ENCODE measurements around the gene CDH22.

Gene CDH22

DNA sequence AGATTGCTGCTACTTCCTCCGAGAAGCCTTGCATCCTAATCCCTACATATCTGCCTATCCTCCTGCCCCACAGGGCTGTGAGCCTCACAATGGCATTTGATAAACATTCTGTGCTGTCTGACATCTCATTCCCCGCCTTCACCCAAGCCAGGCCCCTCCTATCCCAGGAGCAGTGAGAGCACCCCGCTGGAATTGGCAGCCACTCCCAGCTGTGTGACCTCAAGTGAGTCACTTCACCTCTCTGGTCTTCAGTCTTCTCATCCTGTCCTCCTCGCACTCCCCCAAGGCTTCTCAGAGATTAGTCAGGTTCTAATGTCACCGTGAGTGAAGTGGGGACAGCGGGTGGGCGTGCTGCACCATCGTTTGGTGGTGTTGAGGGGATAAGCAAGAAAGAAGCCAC lies 81.7 kb downstream of the CDH22 start:
- Histone ChIP-seq H3K27ac (ENCODE audit: low read length) (no peak overlapping the region), H3K9ac (ENCODE audit: low read depth, low read length) (no peak overlapping the region), H3K4me1 (ENCODE audit: insufficient read depth, low read length) (peaks cover 14% of the 10 kb centered on the region), H3K27me3 (ENCODE audit: insufficient read depth, low read length) (peaks cover 3% of the 10 kb centered on the region; the same call in 1 of the 2 replicates), H3K9me3 (ENCODE audit: insufficient read depth, low read depth, low read length) (no peaks in the 10 kb centered on the region), H3K36me3 (ENCODE audit: insufficient read depth, low read depth, low read length) (no peaks in the 10 kb centered on the region), H3K4me3 (ENCODE audit: low read length) (no peak overlapping the region)

- H3K27me3 ChIP-seq (ENCODE audit: insufficient read depth, low read length): peaks cover 3% of the 10 kb centered on the region; the same call in 1 of the 2 replicates
- H3K27ac ChIP-seq (ENCODE audit: low read length): no peak overlapping the region
- H3K9me3 ChIP-seq (ENCODE audit: insufficient read depth, low read depth, low read length): no peaks in the 10 kb centered on the region
- no peak overlapping the region for H3K9ac ChIP-seq (ENCODE audit: low read depth, low read length)
- peak overlapping the region; percentile 15; the same call in 1 of the 2 replicates for H3K4me3 ChIP-seq (ENCODE audit: low read length)
- H3K4me1 ChIP-seq (ENCODE audit: insufficient read depth, low read length): peaks cover 20% of the 10 kb centered on the region
- H3K36me3 ChIP-seq (ENCODE audit: insufficient read depth, low read depth, low read length): no peaks in the 10 kb centered on the region
Observed at GRCh38 chr20:46222521-46223007, 85.7 kb downstream of the CDH22 start.

GRCh38 chr20:46221256-46221833 lies 87.0 kb downstream of the CDH22 start:
- Histone ChIP-seq H3K27ac (ENCODE audit: low read length) (no peak overlapping the region), H3K9me3 (ENCODE audit: insufficient read depth, low read depth, low read length) (no peaks in the 10 kb centered on the region), H3K27me3 (ENCODE audit: insufficient read depth, low read length) (peaks cover 3% of the 10 kb centered on the region; the same call in 1 of the 2 replicates), H3K4me3 (ENCODE audit: low read length) (no peak overlapping the region), H3K36me3 (ENCODE audit: insufficient read depth, low read depth, low read length) (no peaks in the 10 kb centered on the region), H3K4me1 (ENCODE audit: insufficient read depth, low read length) (peaks cover 22% of the 10 kb centered on the region), H3K9ac (ENCODE audit: low read depth, low read length) (no peak overlapping the region)

GRCh38 chr20:46220455-46221207 lies 87.7 kb downstream of the CDH22 start:
- Histone ChIP-seq H3K36me3 (ENCODE audit: insufficient read depth, low read depth, low read length) (no peaks in the 10 kb centered on the region), H3K27ac (ENCODE audit: low read length) (no peak overlapping the region), H3K9me3 (ENCODE audit: insufficient read depth, low read depth, low read length) (no peaks in the 10 kb centered on the region), H3K27me3 (ENCODE audit: insufficient read depth, low read length) (peaks cover 3% of the 10 kb centered on the region; the same call in 1 of the 2 replicates), H3K4me1 (ENCODE audit: insufficient read depth, low read length) (peaks cover 25% of the 10 kb centered on the region), H3K9ac (ENCODE audit: low read depth, low read length) (no peak overlapping the region), H3K4me3 (ENCODE audit: low read length) (no peak overlapping the region)

GRCh38 chr20:46219920-46220319 lies 88.4 kb downstream of the CDH22 start:
- Histone ChIP-seq H3K9me3 (ENCODE audit: insufficient read depth, low read depth, low read length) (no peaks in the 10 kb centered on the region), H3K36me3 (ENCODE audit: insufficient read depth, low read depth, low read length) (no peaks in the 10 kb centered on the region), H3K9ac (ENCODE audit: low read depth, low read length) (no peak overlapping the region), H3K4me1 (ENCODE audit: insufficient read depth, low read length) (peaks cover 25% of the 10 kb centered on the region), H3K27me3 (ENCODE audit: insufficient read depth, low read length) (peaks cover 3% of the 10 kb centered on the region; the same call in 1 of the 2 replicates), H3K27ac (ENCODE audit: low read length) (no peak overlapping the region), H3K4me3 (ENCODE audit: low read length) (no peak overlapping the region)

- Histone ChIP-seq H3K36me3 (ENCODE audit: insufficient read depth, low read depth, low read length) (no peaks in the 10 kb centered on the region), H3K27ac (ENCODE audit: low read length) (no peak overlapping the region), H3K9me3 (ENCODE audit: insufficient read depth, low read depth, low read length) (no peaks in the 10 kb centered on the region), H3K4me1 (ENCODE audit: insufficient read depth, low read length) (peaks cover 23% of the 10 kb centered on the region), H3K9ac (ENCODE audit: low read depth, low read length) (no peak overlapping the region), H3K27me3 (ENCODE audit: insufficient read depth, low read length) (peaks cover 1% of the 10 kb centered on the region; the same call in 1 of the 2 replicates), H3K4me3 (ENCODE audit: low read length) (no peak overlapping the region)
Observed at GRCh38 chr20:46219190-46219589, 89.1 kb downstream of the CDH22 start.

DNA sequence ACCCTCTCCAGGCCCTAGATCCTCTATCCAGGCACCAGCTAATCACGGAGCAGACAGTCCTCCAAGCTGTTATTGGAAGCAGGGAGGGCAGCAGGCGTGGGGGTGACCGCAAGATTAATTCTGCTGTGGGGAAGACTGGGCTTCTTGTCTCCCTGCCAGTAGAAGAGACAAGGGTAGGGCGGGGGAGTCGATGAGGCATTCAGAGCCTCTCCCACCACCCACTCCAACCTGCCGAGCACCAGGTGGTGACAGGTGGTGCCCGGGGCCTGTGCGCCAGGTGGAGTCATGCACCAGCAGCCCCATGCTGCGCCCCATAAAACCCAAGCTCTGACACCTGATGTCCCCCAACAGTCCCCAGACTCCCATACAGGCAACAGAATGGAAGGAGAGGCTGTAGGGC lies 89.6 kb downstream of the CDH22 start:
- Histone ChIP-seq H3K4me3 (ENCODE audit: low read length) (no peak overlapping the region), H3K27me3 (ENCODE audit: insufficient read depth, low read length) (no peaks in the 10 kb centered on the region; the same call in 1 of the 2 replicates)

GRCh38 chr20:46217583-46217982 lies 90.7 kb downstream of the CDH22 start:
- Histone ChIP-seq H3K9ac (ENCODE audit: low read depth, low read length) (no peak overlapping the region), H3K4me1 (ENCODE audit: insufficient read depth, low read length) (peaks cover 13% of the 10 kb centered on the region; the same call in 1 of the 2 replicates), H3K27me3 (ENCODE audit: insufficient read depth, low read length) (no peaks in the 10 kb centered on the region; the same call in 1 of the 2 replicates), H3K27ac (ENCODE audit: low read length) (no peak overlapping the region), H3K9me3 (ENCODE audit: insufficient read depth, low read depth, low read length) (no peaks in the 10 kb centered on the region), H3K4me3 (ENCODE audit: low read length) (no peak overlapping the region), H3K36me3 (ENCODE audit: insufficient read depth, low read depth, low read length) (no peaks in the 10 kb centered on the region)

More for the DNA sequence above, 89.6 kb downstream of the CDH22 start:
- Histone ChIP-seq H3K9me3 (ENCODE audit: insufficient read depth, low read depth, low read length) (no peaks in the 10 kb centered on the region), H3K9ac (ENCODE audit: low read depth, low read length) (no peak overlapping the region), H3K4me1 (ENCODE audit: insufficient read depth, low read length) (peaks cover 20% of the 10 kb centered on the region; the same call in 1 of the 2 replicates), H3K27ac (ENCODE audit: low read length) (no peak overlapping the region), H3K36me3 (ENCODE audit: insufficient read depth, low read depth, low read length) (no peaks in the 10 kb centered on the region)

GRCh38 chr20:46216770-46217464 lies 91.4 kb downstream of the CDH22 start:
- peaks cover 13% of the 10 kb centered on the region; the same call in 1 of the 2 replicates for H3K4me1 ChIP-seq (ENCODE audit: insufficient read depth, low read length)
- no peak overlapping the region for H3K27ac ChIP-seq (ENCODE audit: low read length)
- H3K9ac ChIP-seq (ENCODE audit: low read depth, low read length): no peak overlapping the region
- no peaks in the 10 kb centered on the region; the same call in 1 of the 2 replicates for H3K27me3 ChIP-seq (ENCODE audit: insufficient read depth, low read length)
- H3K9me3 ChIP-seq (ENCODE audit: insufficient read depth, low read depth, low read length): no peaks in the 10 kb centered on the region
- H3K36me3 ChIP-seq (ENCODE audit: insufficient read depth, low read depth, low read length): no peaks in the 10 kb centered on the region
- no peak overlapping the region for H3K4me3 ChIP-seq (ENCODE audit: low read length)

DNA sequence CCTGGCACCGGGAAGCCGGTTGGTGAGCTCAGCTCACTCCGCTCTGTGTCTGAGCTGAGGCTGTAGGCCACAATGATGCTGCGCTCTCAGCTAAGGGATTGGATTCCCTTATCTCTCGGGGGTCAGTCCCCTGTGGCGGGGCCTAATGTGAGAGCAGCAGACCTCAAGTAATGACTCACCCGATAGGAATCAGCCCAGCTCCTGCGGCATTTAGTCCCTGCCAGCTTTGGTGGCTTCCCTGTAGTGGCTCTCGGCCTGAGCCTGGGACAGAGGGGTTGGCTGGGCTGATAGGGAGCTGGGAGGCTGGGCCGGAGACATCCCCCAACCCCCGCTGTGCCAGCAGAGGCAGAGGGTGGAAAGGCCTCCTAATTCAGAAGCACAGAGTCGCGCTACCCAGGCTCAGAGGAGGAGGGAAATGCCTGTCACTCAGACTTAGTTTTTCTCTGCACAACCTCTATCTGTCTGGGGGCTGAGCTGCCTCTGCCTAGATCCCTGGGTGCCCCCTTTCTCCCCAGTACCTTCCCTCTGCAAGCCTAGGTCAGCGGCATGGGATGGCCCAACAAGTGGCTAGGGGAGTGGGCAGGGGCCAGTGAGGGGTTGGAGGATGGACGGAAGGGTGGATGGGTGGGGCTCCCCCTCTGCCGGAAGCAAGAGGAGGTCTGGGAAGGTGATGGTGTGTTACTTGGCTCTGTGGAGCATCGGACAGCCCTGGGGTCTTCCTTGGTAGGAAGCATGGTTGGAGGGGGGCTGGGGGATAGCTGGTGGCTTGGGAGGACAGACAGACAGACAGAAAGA lies 92.2 kb downstream of the CDH22 start:
- H3K9ac ChIP-seq (ENCODE audit: low read depth, low read length): no peak overlapping the region
- H3K36me3 ChIP-seq (ENCODE audit: insufficient read depth, low read depth, low read length): no peaks in the 10 kb centered on the region
- H3K4me3 ChIP-seq (ENCODE audit: low read length): no peak overlapping the region
- peaks cover 8% of the 10 kb centered on the region; the same call in 1 of the 2 replicates for H3K4me1 ChIP-seq (ENCODE audit: insufficient read depth, low read length)
- no peaks in the 10 kb centered on the region; the same call in 1 of the 2 replicates for H3K27me3 ChIP-seq (ENCODE audit: insufficient read depth, low read length)
- no peak overlapping the region for H3K27ac ChIP-seq (ENCODE audit: low read length)
- no peaks in the 10 kb centered on the region for H3K9me3 ChIP-seq (ENCODE audit: insufficient read depth, low read depth, low read length)
